Measurements from ENCODE around the gene SDS.

DNA sequence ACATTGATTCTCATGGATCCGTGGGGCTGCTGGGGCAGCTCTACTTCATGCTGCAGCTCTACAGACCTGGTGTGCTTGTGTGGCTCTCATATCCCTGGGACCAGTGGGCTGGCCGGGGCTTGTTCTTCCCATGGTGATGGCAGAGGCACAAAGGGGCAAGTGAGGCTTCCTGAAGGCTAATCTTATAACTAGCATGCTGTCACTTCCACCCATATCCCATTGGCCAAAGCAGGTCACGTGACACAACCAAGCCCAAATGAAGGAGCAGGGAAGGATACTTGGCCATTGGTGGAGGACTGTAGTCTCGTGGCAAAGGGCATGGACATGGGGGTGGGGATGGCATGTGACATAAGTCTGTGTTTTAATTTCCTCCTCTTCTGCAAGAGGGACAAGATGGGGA, 35.4 kb downstream of the SDS start:
- TF ChIP-seq, protein P1, sequence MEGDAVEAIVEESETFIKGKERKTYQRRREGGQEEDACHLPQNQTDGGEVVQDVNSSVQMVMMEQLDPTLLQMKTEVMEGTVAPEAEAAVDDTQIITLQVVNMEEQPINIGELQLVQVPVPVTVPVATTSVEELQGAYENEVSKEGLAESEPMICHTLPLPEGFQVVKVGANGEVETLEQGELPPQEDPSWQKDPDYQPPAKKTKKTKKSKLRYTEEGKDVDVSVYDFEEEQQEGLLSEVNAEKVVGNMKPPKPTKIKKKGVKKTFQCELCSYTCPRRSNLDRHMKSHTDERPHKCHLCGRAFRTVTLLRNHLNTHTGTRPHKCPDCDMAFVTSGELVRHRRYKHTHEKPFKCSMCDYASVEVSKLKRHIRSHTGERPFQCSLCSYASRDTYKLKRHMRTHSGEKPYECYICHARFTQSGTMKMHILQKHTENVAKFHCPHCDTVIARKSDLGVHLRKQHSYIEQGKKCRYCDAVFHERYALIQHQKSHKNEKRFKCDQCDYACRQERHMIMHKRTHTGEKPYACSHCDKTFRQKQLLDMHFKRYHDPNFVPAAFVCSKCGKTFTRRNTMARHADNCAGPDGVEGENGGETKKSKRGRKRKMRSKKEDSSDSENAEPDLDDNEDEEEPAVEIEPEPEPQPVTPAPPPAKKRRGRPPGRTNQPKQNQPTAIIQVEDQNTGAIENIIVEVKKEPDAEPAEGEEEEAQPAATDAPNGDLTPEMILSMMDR (IDR thresholded peaks at IDR 0.05), result no peak
- TF ChIP-seq ZFX (IDR thresholded peaks at IDR 0.05; ENCODE audit: borderline replicate concordance), result no peak

Measured in 22Rv1 (cell line).